ENCODE results near the gene PNO1. TPM values are rescaled to one million over a fixed set of nuclear protein-coding genes. Genes with fewer than 3 reads are reported as not detected.
A peak's percentile ranks its signal among the peaks of the same experiment; 100 is the strongest.

Gene PNO1
- polyA plus RNA-seq, 2 of the 4 experiments (the other 2 are of a cell fraction) = 49.0 to 63.2 TPM

DNA sequence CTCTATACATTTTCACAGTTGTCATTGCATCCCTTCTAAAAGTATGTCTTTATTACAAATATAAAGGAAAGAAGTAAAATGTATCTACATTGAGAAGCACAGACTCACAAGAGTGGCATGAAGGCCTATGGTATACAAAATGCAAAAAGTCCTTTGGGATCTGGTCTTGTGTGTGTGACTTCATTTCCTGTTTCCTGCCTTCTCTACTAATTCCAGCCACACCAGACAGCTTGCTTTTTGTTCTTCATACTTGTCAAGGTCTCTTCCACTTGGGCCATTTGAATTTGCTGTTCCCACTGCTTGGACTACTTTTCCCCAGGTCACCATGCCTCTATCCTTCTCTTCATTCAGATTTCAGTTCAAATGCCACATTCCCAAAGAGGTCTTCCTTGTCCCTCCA is 6.7 kb upstream of the PNO1 start:
- H3K9me3 ChIP-seq = no peaks in the 10 kb centered on the region
- no peak for TF ChIP-seq SREBF2 (IDR thresholded peaks at IDR 0.05)
- TF ChIP-seq HOXA7 (CRISPR knock-in tag; IDR thresholded peaks at IDR 0.05) = no peak
- no peak for TF ChIP-seq JUNB (IDR thresholded peaks at IDR 0.05)
- no peak for TF ChIP-seq TFCP2L1 (CRISPR knock-in tag; IDR thresholded peaks at IDR 0.05)
- no peak for TF ChIP-seq MAFK (IDR thresholded peaks at IDR 0.05; ENCODE audit: partially characterized antibody)
- TF ChIP-seq KDM1A (IDR thresholded peaks at IDR 0.05; ENCODE audit: low read depth) = no peak
- TF ChIP-seq CBX8 (IDR thresholded peaks at IDR 0.05) = no peak
- TF ChIP-seq, protein P1, sequence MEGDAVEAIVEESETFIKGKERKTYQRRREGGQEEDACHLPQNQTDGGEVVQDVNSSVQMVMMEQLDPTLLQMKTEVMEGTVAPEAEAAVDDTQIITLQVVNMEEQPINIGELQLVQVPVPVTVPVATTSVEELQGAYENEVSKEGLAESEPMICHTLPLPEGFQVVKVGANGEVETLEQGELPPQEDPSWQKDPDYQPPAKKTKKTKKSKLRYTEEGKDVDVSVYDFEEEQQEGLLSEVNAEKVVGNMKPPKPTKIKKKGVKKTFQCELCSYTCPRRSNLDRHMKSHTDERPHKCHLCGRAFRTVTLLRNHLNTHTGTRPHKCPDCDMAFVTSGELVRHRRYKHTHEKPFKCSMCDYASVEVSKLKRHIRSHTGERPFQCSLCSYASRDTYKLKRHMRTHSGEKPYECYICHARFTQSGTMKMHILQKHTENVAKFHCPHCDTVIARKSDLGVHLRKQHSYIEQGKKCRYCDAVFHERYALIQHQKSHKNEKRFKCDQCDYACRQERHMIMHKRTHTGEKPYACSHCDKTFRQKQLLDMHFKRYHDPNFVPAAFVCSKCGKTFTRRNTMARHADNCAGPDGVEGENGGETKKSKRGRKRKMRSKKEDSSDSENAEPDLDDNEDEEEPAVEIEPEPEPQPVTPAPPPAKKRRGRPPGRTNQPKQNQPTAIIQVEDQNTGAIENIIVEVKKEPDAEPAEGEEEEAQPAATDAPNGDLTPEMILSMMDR (IDR thresholded peaks at IDR 0.05) = no peak
- no peak for TF ChIP-seq EHF (CRISPR knock-in tag; IDR thresholded peaks at IDR 0.05)
- TF ChIP-seq CEBPB (IDR thresholded peaks at IDR 0.05) = no peak
- TF ChIP-seq TP53 (CRISPR knock-in tag; IDR thresholded peaks at IDR 0.05) = no peak
- no peak for TF ChIP-seq HOXB13 (CRISPR knock-in tag; IDR thresholded peaks at IDR 0.05; ENCODE audit: low read depth)
- TF ChIP-seq NPAS2 (CRISPR knock-in tag; IDR thresholded peaks at IDR 0.05; ENCODE audit: borderline replicate concordance) = no peak
- no peak for TF ChIP-seq RFX5 (IDR thresholded peaks at IDR 0.05)
- TF ChIP-seq KDM5A (IDR thresholded peaks at IDR 0.05) = no peak
- no peak for TF ChIP-seq FOSL2 (IDR thresholded peaks at IDR 0.05)
- no peak for TF ChIP-seq FOSL2 (CRISPR knock-in tag; IDR thresholded peaks at IDR 0.05)
- no peak for TF ChIP-seq HEYL (CRISPR knock-in tag; IDR thresholded peaks at IDR 0.05)
- H3K4me2 ChIP-seq = no peak overlapping the region
- H3K27ac ChIP-seq = no peak overlapping the region
- ATAC-seq (no peak), FAIRE-seq (no peak), DNase-seq (ENCODE audit: low read depth in 1 of 2, low spot score in 1 of 2) (no peak)
- ChIA-PET POLR2A (no interaction called here), CTCF (interaction anchor here (1.0 to 1.6 kb wide), 2 partner anchors 115 to 169 kb away, joined by 3 read pairs; partner anchors contain the start of gene CNRIP1)
- H3K4me3 ChIP-seq = no peak overlapping the region
- H3K4me1 ChIP-seq = peaks cover 5% of the 10 kb centered on the region; the same call in 1 of the 3 replicates

DNA sequence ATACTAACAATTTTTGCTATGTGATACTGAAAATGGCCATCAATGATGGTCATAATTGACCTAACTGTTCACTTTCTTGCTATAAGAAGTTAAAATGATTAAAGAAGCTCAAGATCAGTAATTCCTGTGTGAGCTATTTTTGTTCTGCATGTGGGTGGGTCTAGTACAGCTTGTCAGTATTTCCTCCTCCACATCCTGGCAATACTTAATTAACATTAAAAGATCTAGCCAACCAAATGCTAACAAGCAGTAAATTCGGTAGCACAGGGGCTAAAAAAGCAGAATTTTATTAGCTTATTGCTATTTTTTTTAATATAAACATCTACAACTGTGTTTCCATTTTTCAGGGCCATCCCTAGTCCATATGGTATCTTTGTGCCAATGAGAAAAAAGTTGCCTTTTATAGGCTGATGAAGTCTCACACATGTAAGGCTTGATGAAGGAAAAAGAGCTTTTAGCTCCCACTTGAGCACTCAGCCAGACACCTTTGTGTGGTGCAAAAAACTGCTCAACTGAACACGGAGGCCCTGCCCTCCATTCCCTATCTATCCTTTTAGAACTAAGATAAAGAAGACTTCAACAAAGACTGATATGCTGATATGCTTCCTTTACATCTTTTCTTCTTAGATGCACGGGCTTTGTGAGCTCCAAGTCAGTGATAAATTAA is 4.9 kb upstream of the PNO1 start:
- H3K9me3 ChIP-seq = no peaks in the 10 kb centered on the region
- no peak for ATAC-seq
- no peak overlapping the region for H3K4me3 ChIP-seq
- POLR2A ChIA-PET = interaction anchor here (0.6 to 1.1 kb wide), 2 partner anchors 90 to 100 kb away, joined by 3 to 4 read pairs; partner anchors contain the start of genes C1D and PPP3R1
- CTCF ChIA-PET = interaction anchor here (1.0 to 2.2 kb wide), 8 partner anchors 9 to 130 kb away, joined by 3 to 6 read pairs (median 3); no protein-coding TSS in a partner anchor
- H3K27ac ChIP-seq = no peak overlapping the region
- TF ChIP-seq KDM1A (IDR thresholded peaks at IDR 0.05; ENCODE audit: low read depth) (no peak), TP53 (CRISPR knock-in tag; IDR thresholded peaks at IDR 0.05) (no peak)
- peaks cover 9% of the 10 kb centered on the region; the same call in 1 of the 3 replicates for H3K4me1 ChIP-seq
- no peak for FAIRE-seq
- DNase-seq (ENCODE audit: low read depth in 1 of 2, low spot score in 1 of 2) = no peak
- H3K4me2 ChIP-seq = no peak overlapping the region
- 75% methylated on average over 3 of the region's 3 CpGs for WGBS (ENCODE audit: missing lambda C conversion rate)

DNA sequence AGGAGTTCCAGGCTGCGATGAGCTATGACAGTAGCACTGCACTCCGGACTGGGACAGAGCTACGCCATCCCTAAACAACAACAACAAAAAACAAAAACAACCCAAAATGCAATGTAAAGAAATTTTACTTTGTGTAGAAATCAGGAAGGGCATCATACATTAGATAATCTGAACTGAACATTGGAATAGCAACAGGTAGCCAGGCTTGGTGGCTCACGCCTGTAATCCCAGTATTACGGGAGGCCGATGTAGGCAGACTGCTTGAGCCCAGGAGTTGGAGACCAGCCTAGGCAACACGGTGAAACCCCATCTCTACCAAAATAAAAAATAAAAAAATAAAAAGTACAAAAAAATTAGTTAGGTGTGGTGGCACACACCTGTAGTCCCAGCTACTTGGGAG is 2.1 kb upstream of the PNO1 start:
- FAIRE-seq (no peak), ATAC-seq (no peak), DNase-seq (ENCODE audit: low read depth in 1 of 2, low spot score in 1 of 2) (no peak)
- POLR2A ChIA-PET = no interaction called here
- H3K4me2 ChIP-seq = peak overlapping the region; percentile 73
- H3K4me1 ChIP-seq = peaks cover 18% of the 10 kb centered on the region
- no peak overlapping the region for H3K4me3 ChIP-seq
- CTCF ChIA-PET = interaction anchor here (0.9 to 2.1 kb wide), 7 partner anchors 17 to 285 kb away, joined by 3 to 7 read pairs (median 3); no protein-coding TSS in a partner anchor
- H3K9me3 ChIP-seq = no peaks in the 10 kb centered on the region
- 86% methylated on average over 7 of the region's 7 CpGs for WGBS (ENCODE audit: missing lambda C conversion rate)
- H3K27ac ChIP-seq = no peak overlapping the region
- TF ChIP-seq CHD4 (IDR thresholded peaks at IDR 0.05; ENCODE audit: borderline replicate concordance) (no peak), CBX2 (IDR thresholded peaks at IDR 0.05; ENCODE audit: borderline replicate concordance, low read depth) (no peak), ESRRA (IDR thresholded peaks at IDR 0.05; ENCODE audit: borderline replicate concordance, low read length) (no peak), JUNB (IDR thresholded peaks at IDR 0.05) (no peak), CEBPB (IDR thresholded peaks at IDR 0.05) (no peak), FOSB (CRISPR knock-in tag; IDR thresholded peaks at IDR 0.05) (no peak), MAZ (IDR thresholded peaks at IDR 0.05; ENCODE audit: borderline replicate concordance, low read depth, low read length) (no peak), RFX5 (IDR thresholded peaks at IDR 0.05) (no peak), ZC3H11A (IDR thresholded peaks at IDR 0.05) (no peak), SMC3 (IDR thresholded peaks at IDR 0.05) (no peak), KDM1A (IDR thresholded peaks at IDR 0.05; ENCODE audit: low read depth) (no peak), EP300 (IDR thresholded peaks at IDR 0.05) (no peak), POLR2AphosphoS2 (conservative IDR thresholded peaks at IDR 0.05; ENCODE audit: low read length) (no peak)
- TF ChIP-seq, protein P2, sequence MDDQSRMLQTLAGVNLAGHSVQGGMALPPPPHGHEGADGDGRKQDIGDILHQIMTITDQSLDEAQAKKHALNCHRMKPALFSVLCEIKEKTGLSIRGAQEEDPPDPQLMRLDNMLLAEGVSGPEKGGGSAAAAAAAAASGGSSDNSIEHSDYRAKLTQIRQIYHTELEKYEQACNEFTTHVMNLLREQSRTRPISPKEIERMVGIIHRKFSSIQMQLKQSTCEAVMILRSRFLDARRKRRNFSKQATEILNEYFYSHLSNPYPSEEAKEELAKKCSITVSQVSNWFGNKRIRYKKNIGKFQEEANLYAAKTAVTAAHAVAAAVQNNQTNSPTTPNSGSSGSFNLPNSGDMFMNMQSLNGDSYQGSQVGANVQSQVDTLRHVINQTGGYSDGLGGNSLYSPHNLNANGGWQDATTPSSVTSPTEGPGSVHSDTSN (IDR thresholded peaks at IDR 0.05) = no peak
- TF ChIP-seq, protein P3, sequence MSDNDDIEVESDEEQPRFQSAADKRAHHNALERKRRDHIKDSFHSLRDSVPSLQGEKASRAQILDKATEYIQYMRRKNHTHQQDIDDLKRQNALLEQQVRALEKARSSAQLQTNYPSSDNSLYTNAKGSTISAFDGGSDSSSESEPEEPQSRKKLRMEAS (IDR thresholded peaks at IDR 0.05) = no peak
- TF ChIP-seq, protein P4, sequence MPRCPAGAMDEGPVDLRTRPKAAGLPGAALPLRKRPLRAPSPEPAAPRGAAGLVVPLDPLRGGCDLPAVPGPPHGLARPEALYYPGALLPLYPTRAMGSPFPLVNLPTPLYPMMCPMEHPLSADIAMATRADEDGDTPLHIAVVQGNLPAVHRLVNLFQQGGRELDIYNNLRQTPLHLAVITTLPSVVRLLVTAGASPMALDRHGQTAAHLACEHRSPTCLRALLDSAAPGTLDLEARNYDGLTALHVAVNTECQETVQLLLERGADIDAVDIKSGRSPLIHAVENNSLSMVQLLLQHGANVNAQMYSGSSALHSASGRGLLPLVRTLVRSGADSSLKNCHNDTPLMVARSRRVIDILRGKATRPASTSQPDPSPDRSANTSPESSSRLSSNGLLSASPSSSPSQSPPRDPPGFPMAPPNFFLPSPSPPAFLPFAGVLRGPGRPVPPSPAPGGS (IDR thresholded peaks at IDR 0.05) = no peak
- TF ChIP-seq, protein P5, sequence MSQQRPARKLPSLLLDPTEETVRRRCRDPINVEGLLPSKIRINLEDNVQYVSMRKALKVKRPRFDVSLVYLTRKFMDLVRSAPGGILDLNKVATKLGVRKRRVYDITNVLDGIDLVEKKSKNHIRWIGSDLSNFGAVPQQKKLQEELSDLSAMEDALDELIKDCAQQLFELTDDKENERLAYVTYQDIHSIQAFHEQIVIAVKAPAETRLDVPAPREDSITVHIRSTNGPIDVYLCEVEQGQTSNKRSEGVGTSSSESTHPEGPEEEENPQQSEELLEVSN (IDR thresholded peaks at IDR 0.05; ENCODE audit: borderline replicate concordance, low read depth) = no peak

All from A549 (cell line).